ENCODE measurements around the gene LDHD. TPM values are rescaled to one million over a fixed set of nuclear protein-coding genes. Genes with fewer than 3 reads are reported as not detected.

LDHD gene
- total and polyA plus RNA-seq, 2 of the 8 experiments (the other 6 are each of a cell fraction or from before 2014, with no cell fraction given) = 14.9 to 18.2 TPM

DNA sequence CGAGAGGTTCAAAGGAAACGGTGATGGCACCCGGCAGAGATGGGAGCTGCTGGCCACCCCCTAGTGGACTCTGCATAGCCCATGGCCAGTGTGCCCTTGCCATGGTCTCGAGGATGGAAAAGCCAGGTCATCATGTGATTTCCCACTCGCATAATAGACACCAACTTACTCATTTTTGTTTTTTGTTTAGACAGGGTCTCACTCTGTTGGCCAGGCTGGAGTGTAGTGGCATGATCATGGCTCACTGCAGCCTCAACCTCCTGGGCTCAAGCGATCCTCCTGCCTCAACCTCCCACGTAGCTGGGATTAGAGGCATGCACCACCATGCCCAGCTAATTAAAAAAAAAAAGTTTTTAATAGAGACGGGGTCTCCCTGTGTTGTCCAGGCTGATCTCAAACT lies 27.6 kb downstream of the LDHD start:
- H3K4me1 ChIP-seq (replicated peaks in 1 of 4; ENCODE audit: control insufficient read depth in 3 of 4, insufficient read depth in 4 of 4, low read length in 3 of 4) = peaks cover 0 to 21% (median 9%) of the 10 kb centered on the region in 4 experiments; a peak in 5 of 7 replicates
- H2BK15ac ChIP-seq (ENCODE audit: low read length) = no peak overlapping the region
- H3K79me2 ChIP-seq (ENCODE audit: control insufficient read depth in 1 of 2, insufficient read depth in 2 of 2, low read length in 2 of 2) = peaks cover 3 to 79% of the 10 kb centered on the region in 2 experiments; a peak in 3 of 4 replicates
- H2BK12ac ChIP-seq (ENCODE audit: low read depth, low read length) = no peak overlapping the region
- no peak overlapping the region for H2BK20ac ChIP-seq (ENCODE audit: low read length)
- CTCF ChIA-PET (ENCODE audit: partially characterized antibody) = interaction anchor here (0.7 to 13.7 kb wide), 12 partner anchors 7 to 376 kb away, joined by 3 to 90 read pairs (median 6); partner anchors contain the start of genes LDHD and ZNRF1
- H3K56ac ChIP-seq (replicated peaks; ENCODE audit: insufficient read length, low read depth, low read length) = no peak overlapping the region
- no peak overlapping the region for H3K18ac ChIP-seq (ENCODE audit: extremely low read depth, low read length)
- H3K4me2 ChIP-seq (ENCODE audit: insufficient read depth in 1 of 2, low read depth in 2 of 2, low read length in 2 of 2) = no peak overlapping the region
- peaks cover 6 to 16% of the 10 kb centered on the region in 2 experiments for H4K20me1 ChIP-seq (replicated peaks in 1 of 2; ENCODE audit: control insufficient read depth in 1 of 2, insufficient read depth in 2 of 2, low read length in 2 of 2)
- H3K14ac ChIP-seq (ENCODE audit: insufficient read length) = no peak overlapping the region
- no peak for FAIRE-seq
- H2AK5ac ChIP-seq (ENCODE audit: low read depth, low read length) = no peak overlapping the region
- no peak overlapping the region for H4K8ac ChIP-seq (ENCODE audit: extremely low read depth, insufficient read depth, low read length)
- no peaks in the 10 kb centered on the region for H3K23me2 ChIP-seq (ENCODE audit: low read depth, low read length)
- POLR2A ChIA-PET (ENCODE audit: partially characterized antibody) = no interaction called here
- no peak overlapping the region for H3K27ac ChIP-seq (ENCODE audit: low read depth, low read length)
- DNase-seq (ENCODE audit: low read depth in 1 of 2, low spot score in 2 of 2) = no peak
- no peaks in the 10 kb centered on the region; a peak in 1 of 8 replicates for H3K36me3 ChIP-seq (ENCODE audit: control insufficient read depth in 2 of 4, insufficient read depth in 4 of 4, low read length in 3 of 4)
- H2AFZ ChIP-seq (ENCODE audit: low read length) = no peak overlapping the region
- WGBS, 2 experiments (ENCODE audit: extremely low coverage in 1 of 2, insufficient coverage in 1 of 2, insufficient read length in 1 of 2, insufficient replicate concordance in 2 of 2, low coverage in 1 of 2, low lambda C conversion rate in 2 of 2, missing lambda C conversion rate in 1 of 2) = 83% methylated on average over 8 of the region's 8 CpGs; no CpG with 5 or more reads in 1 of the 2 experiments
- H3K9ac ChIP-seq (replicated peaks in 1 of 4; ENCODE audit: extremely low read depth in 1 of 4, low read depth in 3 of 4, low read length in 3 of 4) = no peak overlapping the region
- H3K4me3 ChIP-seq (ENCODE audit: extremely low read depth in 1 of 4, insufficient read depth in 2 of 4, low read depth in 3 of 4, low read length in 4 of 4) = no peak overlapping the region
- no peak overlapping the region for H2BK5ac ChIP-seq (ENCODE audit: low read depth, low read length)
- no peak overlapping the region for H4K91ac ChIP-seq (replicated peaks; ENCODE audit: insufficient read length, low read length)
- no peaks in the 10 kb centered on the region for H3K27me3 ChIP-seq (replicated peaks in 1 of 4; ENCODE audit: control insufficient read depth in 3 of 4, extremely low read depth in 1 of 4, insufficient read depth in 3 of 4, low read length in 3 of 4)
- H3K9me3 ChIP-seq (ENCODE audit: insufficient read depth in 2 of 2, low read depth in 1 of 2, low read length in 1 of 2) = no peaks in the 10 kb centered on the region
- H3K23ac ChIP-seq (ENCODE audit: insufficient read length) = no peak overlapping the region
- H3K79me1 ChIP-seq (ENCODE audit: low read depth, low read length) = peaks cover 7% of the 10 kb centered on the region; the same call in 1 of the 2 replicates
- H2BK120ac ChIP-seq (replicated peaks; ENCODE audit: low read depth, low read length) = no peak overlapping the region
- H3K4ac ChIP-seq (replicated peaks; ENCODE audit: insufficient read length, low read depth, low read length) = no peak overlapping the region
- H4K5ac ChIP-seq (ENCODE audit: insufficient read length, low read depth, low read length) = no peak overlapping the region

Measured in H1 (cell line).